H1 (cell line): ENCODE results near the gene IKBIP. TPM values are rescaled to one million over a fixed set of nuclear protein-coding genes. Genes with fewer than 3 reads are reported as not detected.

Experiments
- CHD7 ChIP-seq: fragments of 300-600 bp; sonication (generic); IDR thresholded peaks from 2 replicates; pipeline ENCODE4 v1.7.1; 2012; ENCODE audit warnings: low read length, moderate library complexity, mild to moderate bottlenecking, inconsistent platforms; ENCODE audit not compliant: insufficient replicate concordance
- RXRA ChIP-seq: IDR thresholded peaks from 2 replicates; pipeline ENCODE4 v1.6.1; 2011; ENCODE audit warnings: low read depth, mild to moderate bottlenecking, low read length, moderate library complexity; ENCODE audit not compliant: insufficient read depth
- SIN3A ChIP-seq, 2 experiments: IDR thresholded peaks in 1 of 2; conservative IDR thresholded peaks in 1 of 2; 2 replicates each; pipeline ENCODE4 v1.6.1; 2011 to 2012; ENCODE audit warnings: low read length in 2 of 2, improper control_type of control experiment in 1 of 2, low read depth in 1 of 2, mild to moderate bottlenecking in 1 of 2
- polyA plus RNA-seq, 7 experiments: library from polyadenylated mRNA; depleted of rRNA in 3 of 7; stranded (reverse) in 5 of 7; unstranded in 2 of 7; fragments of >200 nt in 5 of 7; fragments of 200-250 nt in 2 of 7; gene quantifications; 1 replicate in 5 of 7; 2 replicates in 1 of 7; 4 replicates in 1 of 7; pipeline versions ENCODE4 v1.2.1 to v1.2.3, GENCODE V29; 2011 to 2013; ENCODE audit warnings: missing spikeins in 2 of 7, mixed read lengths in 2 of 7
- total RNA-seq: library from RNA; stranded (reverse); fragmentation: NEBNext Ultra II Directional; extraction: Animal tissue kit (Norgen Biotek cat#: 25700); gene quantifications from 2 replicates; pipeline ENCODE4 v1.2.1, GENCODE V29; 2021

The IKBIP gene
- total and polyA plus RNA-seq, 2 of the 8 experiments (the other 6 are each of a cell fraction or from before 2014, with no cell fraction given) = 2.7 to 12.4 TPM

- TF ChIP-seq CHD7 (no peak), SIN3A (conservative IDR thresholded peaks at IDR 0.05 in 1 of 2, IDR thresholded peaks at IDR 0.05 in 1 of 2; ENCODE audit: low read depth in 1 of 2, low read length in 2 of 2) (no peak), RXRA (no peak)
Observed at GRCh38 chr12:98674841-98675240, 30.3 kb upstream of the IKBIP start (continued).
